Upper lobe of left lung (tissue), 4 donors: ENCODE data around the gene CNP.

Experiments
- EP300 ChIP-seq, 4 donors: sonication (generic); formaldehyde crosslinking; IDR thresholded peaks; one replicate each; pipeline ENCODE4 v1.5.1; 2017; ENCODE audit warnings: antibody characterized with exemption in 4 of 4, control low read depth in 2 of 4
- POLR2A ChIP-seq, 4 donors: fragments of 450-650 bp; IDR thresholded peaks; one replicate each; pipeline ENCODE4 v1.5.1; 2016 to 2017; ENCODE audit warnings: antibody characterized with exemption in 4 of 4, mild to moderate bottlenecking in 2 of 4
- POLR2AphosphoS5 ChIP-seq, 2 donors: sonication (generic); formaldehyde crosslinking; IDR thresholded peaks; one replicate each; pipeline ENCODE4 v1.5.1; 2017; ENCODE audit warnings: antibody characterized with exemption in 2 of 2
- TF ChIP-seq, protein P1 (sequence below), 6 experiments: fragments of 450-650 bp in 4 of 6; fragments of 200-600 bp in 2 of 6; sonication (generic) in 2 of 6; IDR thresholded peaks; one replicate each; pipeline ENCODE4 v1.5.1; 2016 to 2019; ENCODE audit warnings: antibody characterized with exemption in 6 of 6

- TF ChIP-seq, protein P1, sequence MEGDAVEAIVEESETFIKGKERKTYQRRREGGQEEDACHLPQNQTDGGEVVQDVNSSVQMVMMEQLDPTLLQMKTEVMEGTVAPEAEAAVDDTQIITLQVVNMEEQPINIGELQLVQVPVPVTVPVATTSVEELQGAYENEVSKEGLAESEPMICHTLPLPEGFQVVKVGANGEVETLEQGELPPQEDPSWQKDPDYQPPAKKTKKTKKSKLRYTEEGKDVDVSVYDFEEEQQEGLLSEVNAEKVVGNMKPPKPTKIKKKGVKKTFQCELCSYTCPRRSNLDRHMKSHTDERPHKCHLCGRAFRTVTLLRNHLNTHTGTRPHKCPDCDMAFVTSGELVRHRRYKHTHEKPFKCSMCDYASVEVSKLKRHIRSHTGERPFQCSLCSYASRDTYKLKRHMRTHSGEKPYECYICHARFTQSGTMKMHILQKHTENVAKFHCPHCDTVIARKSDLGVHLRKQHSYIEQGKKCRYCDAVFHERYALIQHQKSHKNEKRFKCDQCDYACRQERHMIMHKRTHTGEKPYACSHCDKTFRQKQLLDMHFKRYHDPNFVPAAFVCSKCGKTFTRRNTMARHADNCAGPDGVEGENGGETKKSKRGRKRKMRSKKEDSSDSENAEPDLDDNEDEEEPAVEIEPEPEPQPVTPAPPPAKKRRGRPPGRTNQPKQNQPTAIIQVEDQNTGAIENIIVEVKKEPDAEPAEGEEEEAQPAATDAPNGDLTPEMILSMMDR (IDR thresholded peaks at IDR 0.05), result no peak
- TF ChIP-seq POLR2AphosphoS5 (IDR thresholded peaks at IDR 0.05) (no peak), EP300 (IDR thresholded peaks at IDR 0.05) (no peak), POLR2A (IDR thresholded peaks at IDR 0.05) (no peak)
Measured at GRCh38 chr17:42005166-42005565, 38.6 kb downstream of the CNP start.
